Neural cell (in vitro differentiated cells): ENCODE data around the gene ZC3H7A. TPM values are rescaled to one million over a fixed set of nuclear protein-coding genes. Genes with fewer than 3 reads are reported as not detected.

Source experiments
- H2AFZ ChIP-seq: fragments of 200-600, 300-800 bp; sonication (generic), shearing (Covaris generic); 2 replicates; pipeline ENCODE4 v1.6.0; 2014; ENCODE audit warnings: low read depth, mild to moderate bottlenecking, antibody characterized with exemption, low read length, moderate library complexity
- H3F3A ChIP-seq: fragments of 200-600 bp; shearing (Covaris generic); 2 replicates; pipeline ENCODE4 v1.6.1; 2016; ENCODE audit warnings: mild to moderate bottlenecking, moderate library complexity, mixed read lengths, antibody characterized with exemption, low read length; ENCODE audit not compliant: insufficient read depth, poor library complexity, severe bottlenecking
- H3K27ac ChIP-seq: fragments of 200-600, 300-800 bp; sonication (generic), shearing (Covaris generic); 2 replicates; pipeline ENCODE4 v1.5.1; 2014; ENCODE audit warnings: mild to moderate bottlenecking, low read length, moderate library complexity
- H3K27me3 ChIP-seq: fragments of 300-800, 200-600 bp; sonication (generic), shearing (Covaris generic); 2 replicates; pipeline ENCODE4 v1.6.0; 2014; ENCODE audit warnings: mild to moderate bottlenecking, low read depth, low read length, moderate library complexity; ENCODE audit not compliant: insufficient read depth
- H3K36me3 ChIP-seq: fragments of 300-800, 200-600 bp; sonication (generic), shearing (Covaris generic); 2 replicates; pipeline ENCODE4 v1.5.1; 2014; ENCODE audit warnings: mild to moderate bottlenecking, antibody characterized with exemption, low read length, moderate library complexity; ENCODE audit not compliant: insufficient read depth
- H3K4me2 ChIP-seq: fragments of 300-800, 200-600 bp; sonication (generic), shearing (Covaris generic); 2 replicates; pipeline ENCODE4 v1.6.0; 2014; ENCODE audit warnings: mild to moderate bottlenecking, low read length
- H3K4me3 ChIP-seq: fragments of 300-800, 200-600 bp; sonication (generic), shearing (Covaris generic); 2 replicates; pipeline ENCODE4 v1.5.1; 2014; ENCODE audit warnings: mild to moderate bottlenecking, low read length, moderate library complexity
- H3K79me2 ChIP-seq: fragments of 200-600 bp; shearing (Covaris generic); replicated peaks from 2 replicates; pipeline ENCODE4 v1.6.0; 2014; ENCODE audit warnings: mild to moderate bottlenecking, low read length, moderate library complexity; ENCODE audit not compliant: insufficient read depth
- H3K9ac ChIP-seq: fragments of 300-800, 200-600 bp; sonication (generic), shearing (Covaris generic); 2 replicates; pipeline ENCODE4 v1.6.1; 2016; ENCODE audit warnings: mild to moderate bottlenecking, low read length, mixed read lengths
- H3K9me2 ChIP-seq: fragments of 200-600 bp; shearing (Covaris generic); 2 replicates; pipeline ENCODE4 v1.6.1; 2016; ENCODE audit warnings: mild to moderate bottlenecking, low read length, mixed read lengths; ENCODE audit not compliant: insufficient read depth
- H3K9me3 ChIP-seq: fragments of 200-600, 300-800 bp; sonication (generic), shearing (Covaris generic); 2 replicates; pipeline ENCODE4 v1.6.1; 2016; ENCODE audit warnings: mild to moderate bottlenecking, mixed run types, low read length, moderate library complexity, mixed read lengths
- H4K20me1 ChIP-seq: fragments of 200-600 bp; shearing (Covaris generic); 2 replicates; pipeline ENCODE4 v1.6.1; 2016; ENCODE audit warnings: mild to moderate bottlenecking, mixed run types; ENCODE audit not compliant: insufficient read depth
- CTCF ChIP-seq: fragments of 450-650 bp; IDR thresholded peaks from 2 replicates; pipeline ENCODE4 v1.5.1; 2014; ENCODE audit warnings: antibody characterized with exemption, mild to moderate bottlenecking, moderate library complexity; ENCODE audit not compliant: poor library complexity, severe bottlenecking
- EP300 ChIP-seq: fragments of 450-650 bp; conservative IDR thresholded peaks from 2 replicates; pipeline ENCODE4 v1.6.1; 2014; ENCODE audit warnings: antibody characterized with exemption, mild to moderate bottlenecking, moderate library complexity; ENCODE audit not compliant: poor library complexity, severe bottlenecking
- EZH2 ChIP-seq: fragments of 200-600, 300-800 bp; shearing (Covaris generic), sonication (generic); IDR thresholded peaks from 2 replicates; pipeline ENCODE4 v1.6.1; 2014; ENCODE audit warnings: antibody characterized with exemption, low read length, borderline replicate concordance, mild to moderate bottlenecking; ENCODE audit not compliant: insufficient read depth, poor library complexity, severe bottlenecking
- MXI1 ChIP-seq: fragments of 450-650 bp; conservative IDR thresholded peaks from 2 replicates; pipeline ENCODE4 v1.6.1; 2014; ENCODE audit warnings: antibody characterized with exemption, mild to moderate bottlenecking; ENCODE audit not compliant: poor library complexity, severe bottlenecking
- POLR2AphosphoS5 ChIP-seq: IDR thresholded peaks from 2 replicates; pipeline ENCODE4 v1.6.1; 2012
- RAD21 ChIP-seq: fragments of 450-650 bp; conservative IDR thresholded peaks from 2 replicates; pipeline ENCODE4 v1.6.1; 2014; ENCODE audit warnings: antibody characterized with exemption, mild to moderate bottlenecking, moderate library complexity
- REST ChIP-seq: IDR thresholded peaks from 2 replicates; pipeline ENCODE4 v1.6.1; 2012; ENCODE audit warnings: borderline replicate concordance
- SMC3 ChIP-seq: fragments of 450-650 bp; conservative IDR thresholded peaks from 2 replicates; pipeline ENCODE4 v1.6.1; 2014; ENCODE audit warnings: antibody characterized with exemption, mild to moderate bottlenecking, moderate library complexity; ENCODE audit not compliant: poor library complexity
- TAF1 ChIP-seq: IDR thresholded peaks from 2 replicates; pipeline ENCODE4 v1.6.1; 2012; ENCODE audit warnings: low read depth
- polyA plus RNA-seq: library from polyadenylated mRNA; depleted of rRNA; stranded (reverse); fragments of >200 nt; gene quantifications from 2 replicates; pipeline ENCODE4 v1.2.3, GENCODE V29; 2014

ZC3H7A gene
- polyA plus RNA-seq, 1 donor from 2014 or later, result 67.7 TPM

- no peak overlapping the region for H3K27ac ChIP-seq
- no peaks in the 10 kb centered on the region for H3F3A ChIP-seq
- no peak overlapping the region for H3K4me2 ChIP-seq
- H2AFZ ChIP-seq, result no peak overlapping the region
- H3K79me2 ChIP-seq, result peaks cover 32% of the 10 kb centered on the region
- no peaks in the 10 kb centered on the region for H3K9me3 ChIP-seq
- H3K9me2 ChIP-seq, result no peaks in the 10 kb centered on the region
- H3K36me3 ChIP-seq, result no peaks in the 10 kb centered on the region
- no peak overlapping the region for H3K4me3 ChIP-seq
- H3K27me3 ChIP-seq, result no peaks in the 10 kb centered on the region
- TF ChIP-seq EP300 (no peak), MXI1 (no peak), SMC3 (no peak), TAF1 (no peak), REST (no peak), RAD21 (no peak), POLR2AphosphoS5 (no peak), CTCF (no peak), EZH2 (no peak)
- H3K9ac ChIP-seq, result no peak overlapping the region
- H4K20me1 ChIP-seq, result no peaks in the 10 kb centered on the region
Measured at GRCh38 chr16:11784038-11784369, 13.1 kb downstream of the ZC3H7A start.

GRCh38 chr16:11783319-11784037 lies 13.6 kb downstream of the ZC3H7A start:
- Histone ChIP-seq H3K9ac (no peak overlapping the region), H3K9me3 (no peaks in the 10 kb centered on the region), H3K4me2 (no peak overlapping the region), H3K9me2 (no peaks in the 10 kb centered on the region), H3K4me3 (no peak overlapping the region), H4K20me1 (no peaks in the 10 kb centered on the region), H3F3A (no peaks in the 10 kb centered on the region), H3K79me2 (peaks cover 27% of the 10 kb centered on the region), H3K27ac (no peak overlapping the region), H2AFZ (no peak overlapping the region), H3K27me3 (no peaks in the 10 kb centered on the region), H3K36me3 (no peaks in the 10 kb centered on the region)
- TF ChIP-seq REST, result no peak
- TF ChIP-seq TAF1, result no peak
- no peak for TF ChIP-seq EP300
- TF ChIP-seq MXI1, result no peak
- TF ChIP-seq CTCF, result no peak
- no peak for TF ChIP-seq POLR2AphosphoS5
- TF ChIP-seq EZH2, result no peak
